BE2C (cell line): Measurements from ENCODE around the gene KIRREL3.

ENCODE experiments used
- DNase-seq: peaks from one replicate; pipeline ENCODE4 v3.0.0-alpha.2; 2020
- H3K27me3 ChIP-seq: fragments of 250-450 bp; sonication (Bioruptor Pico); 2 replicates; pipeline ENCODE4 v1.5.1; 2020; ENCODE audit warnings: mild to moderate bottlenecking
- H3K36me3 ChIP-seq: fragments of 250-450 bp; sonication (Bioruptor Pico); 2 replicates; pipeline ENCODE4 v1.5.1; 2020; ENCODE audit warnings: mild to moderate bottlenecking
- H3K4me1 ChIP-seq: fragments of 250-450 bp; sonication (Bioruptor Pico); 2 replicates; pipeline ENCODE4 v1.5.1; 2020
- H3K4me3 ChIP-seq: 2 replicates; pipeline ENCODE4 v1.5.1; 2011; ENCODE audit warnings: low read depth, low read length
- H3K9me3 ChIP-seq: fragments of 250-450 bp; sonication (Bioruptor Pico); 2 replicates; pipeline ENCODE4 v1.5.1; 2020
- CTCF ChIP-seq: IDR thresholded peaks from 2 replicates; pipeline ENCODE4 v1.5.1; 2012; ENCODE audit warnings: mild to moderate bottlenecking, low read depth, low read length

Gene KIRREL3

GRCh38 chr11:126410649-126411048 lies 589.9 kb downstream of the KIRREL3 start:
- no peak for TF ChIP-seq CTCF
- Histone ChIP-seq H3K4me1 (no peaks in the 10 kb centered on the region), H3K36me3 (peaks cover 3% of the 10 kb centered on the region; the same call in 1 of the 2 replicates), H3K27me3 (no peaks in the 10 kb centered on the region), H3K9me3 (no peaks in the 10 kb centered on the region), H3K4me3 (no peak overlapping the region)
- DNase-seq = no peak

GRCh38 chr11:126409620-126409985 lies 591.0 kb downstream of the KIRREL3 start:
- Histone ChIP-seq H3K4me3 (no peak overlapping the region), H3K36me3 (peaks cover 3% of the 10 kb centered on the region; the same call in 1 of the 2 replicates), H3K4me1 (no peaks in the 10 kb centered on the region), H3K9me3 (no peaks in the 10 kb centered on the region), H3K27me3 (no peaks in the 10 kb centered on the region)
- no peak for TF ChIP-seq CTCF
- no peak for DNase-seq

GRCh38 chr11:126408901-126409619 lies 591.5 kb downstream of the KIRREL3 start:
- no peak for DNase-seq

GRCh38 chr11:126408496-126408895 lies 592.1 kb downstream of the KIRREL3 start:
- TF ChIP-seq CTCF = no peak
- no peak for DNase-seq
- H3K9me3 ChIP-seq = no peaks in the 10 kb centered on the region
- no peaks in the 10 kb centered on the region for H3K4me1 ChIP-seq
- H3K4me3 ChIP-seq = no peak overlapping the region
- H3K27me3 ChIP-seq = no peaks in the 10 kb centered on the region
- no peaks in the 10 kb centered on the region; the same call in 1 of the 2 replicates for H3K36me3 ChIP-seq

More at GRCh38 chr11:126408901-126409619, 591.5 kb downstream of the KIRREL3 start:
- Histone ChIP-seq H3K4me1 (no peaks in the 10 kb centered on the region), H3K4me3 (no peak overlapping the region), H3K27me3 (no peaks in the 10 kb centered on the region), H3K36me3 (peaks cover 3% of the 10 kb centered on the region; the same call in 1 of the 2 replicates), H3K9me3 (no peaks in the 10 kb centered on the region)
- TF ChIP-seq CTCF = no peak

GRCh38 chr11:126407682-126408288 lies 592.8 kb downstream of the KIRREL3 start:
- H3K9me3 ChIP-seq = no peaks in the 10 kb centered on the region
- no peak overlapping the region for H3K4me3 ChIP-seq
- H3K27me3 ChIP-seq = no peaks in the 10 kb centered on the region
- TF ChIP-seq CTCF = no peak
- H3K4me1 ChIP-seq = no peaks in the 10 kb centered on the region
- no peaks in the 10 kb centered on the region for H3K36me3 ChIP-seq
- DNase-seq = no peak

GRCh38 chr11:126407101-126407521 lies 593.5 kb downstream of the KIRREL3 start:
- Histone ChIP-seq H3K9me3 (no peaks in the 10 kb centered on the region), H3K36me3 (no peaks in the 10 kb centered on the region), H3K27me3 (no peaks in the 10 kb centered on the region), H3K4me1 (no peaks in the 10 kb centered on the region), H3K4me3 (no peak overlapping the region)
- DNase-seq = no peak
- no peak for TF ChIP-seq CTCF
